GM19468 (cell line): Measurements from ENCODE around the gene NASP.
A peak's percentile ranks its signal among the peaks of the same experiment; 100 is the strongest.
"Not testable (repeated sequence)": the region's sequence is repeated elsewhere in the genome, so short reads cannot be mapped to it uniquely, and the experiment has no call there.

ENCODE experiments used
- ATAC-seq: cut with Tn5 transposase; IDR thresholded peaks from one replicate; pipeline ENCODE4 v1.9.1; 2021; ENCODE audit warnings: mild to moderate bottlenecking, moderate library complexity, moderate number of reproducible peaks; ENCODE audit not compliant: unreplicated experiment; ENCODE audit errors: extremely low read depth

NASP gene

DNA sequence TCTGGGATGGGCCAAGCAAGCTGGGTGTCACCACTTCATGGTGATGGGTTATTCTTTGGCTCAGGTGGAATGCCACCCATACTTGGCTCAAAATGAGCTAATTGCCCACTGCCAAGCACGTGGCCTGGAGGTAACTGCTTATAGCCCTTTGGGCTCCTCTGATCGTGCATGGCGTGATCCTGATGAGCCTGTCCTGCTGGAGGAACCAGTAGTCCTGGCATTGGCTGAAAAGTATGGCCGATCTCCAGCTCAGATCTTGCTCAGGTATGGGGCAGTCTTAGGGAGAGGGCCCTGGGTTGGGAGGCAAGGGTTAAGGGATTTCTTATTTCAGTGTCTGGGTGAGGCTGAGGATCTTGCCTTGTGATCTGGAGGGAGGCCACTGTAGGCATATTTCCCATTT is 15.4 kb upstream of the NASP start:
- no peak for ATAC-seq

DNA sequence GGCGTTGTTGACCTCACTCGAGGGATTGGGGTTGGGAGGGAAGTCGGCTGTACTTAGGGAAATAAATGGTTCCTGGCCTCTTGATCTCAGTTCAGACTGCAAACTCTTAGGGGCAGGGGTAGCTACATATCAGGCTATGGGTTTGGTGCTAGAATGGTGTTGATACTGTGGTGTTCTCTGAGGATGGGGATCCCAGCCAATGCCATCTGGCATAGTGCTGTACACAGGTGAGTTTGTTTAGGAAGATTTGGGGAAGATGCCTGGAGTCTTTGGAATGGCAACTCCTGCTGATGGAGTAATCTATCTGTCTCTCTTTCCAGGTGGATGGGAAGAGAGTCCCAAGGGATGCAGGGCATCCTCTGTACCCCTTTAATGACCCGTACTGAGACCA is 14.3 kb upstream of the NASP start:
- no peak for ATAC-seq

DNA sequence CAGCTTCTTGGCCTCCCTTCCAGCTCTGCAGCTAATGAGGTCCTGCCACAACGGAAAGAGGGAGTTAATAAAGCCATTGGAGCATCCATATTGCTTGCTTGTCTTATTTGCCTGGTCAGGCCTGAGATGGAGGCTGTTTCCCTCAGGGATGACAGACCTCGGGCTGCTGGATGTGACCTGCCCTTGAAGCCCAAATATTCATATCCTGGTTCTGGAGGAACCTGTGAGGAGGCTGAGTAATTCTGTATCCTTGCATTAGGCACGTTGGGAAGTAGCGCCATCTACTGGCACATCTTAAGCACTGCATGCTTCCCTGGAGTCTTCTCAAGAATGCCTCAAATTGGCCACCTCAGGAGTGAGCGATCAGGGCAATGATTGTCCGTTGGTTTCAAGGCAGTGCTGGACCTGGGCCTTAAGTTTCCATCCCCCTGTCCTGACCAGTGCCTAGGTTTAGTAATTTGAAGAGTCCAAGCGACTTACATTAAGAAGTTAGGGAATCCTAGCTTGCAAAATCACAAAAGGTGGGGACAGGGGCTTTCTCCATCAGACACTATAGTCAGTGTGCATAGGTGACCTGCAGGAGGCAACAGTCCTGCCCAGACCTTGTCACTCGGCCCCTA is 13.8 kb upstream of the NASP start:
- ATAC-seq: no peak

DNA sequence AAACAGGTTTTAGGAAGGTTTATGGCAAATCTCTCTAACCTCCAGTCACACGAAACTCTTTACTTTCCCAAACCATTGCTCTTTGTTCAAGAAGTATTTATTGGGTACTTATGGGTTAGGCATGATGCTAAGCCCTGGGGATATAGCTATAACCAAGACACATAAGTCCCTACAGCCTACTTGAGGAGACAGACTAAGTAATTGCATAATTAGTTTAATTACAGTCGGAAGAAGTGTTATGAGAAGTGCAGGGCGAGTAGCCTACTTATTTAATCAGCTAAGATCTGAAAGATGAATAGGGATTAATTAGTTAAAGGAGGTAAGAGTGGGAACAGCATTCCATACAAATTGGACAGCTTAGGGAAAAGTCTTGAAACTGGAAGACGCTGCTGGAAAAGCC is 13.2 kb upstream of the NASP start:
- ATAC-seq: no peak

DNA sequence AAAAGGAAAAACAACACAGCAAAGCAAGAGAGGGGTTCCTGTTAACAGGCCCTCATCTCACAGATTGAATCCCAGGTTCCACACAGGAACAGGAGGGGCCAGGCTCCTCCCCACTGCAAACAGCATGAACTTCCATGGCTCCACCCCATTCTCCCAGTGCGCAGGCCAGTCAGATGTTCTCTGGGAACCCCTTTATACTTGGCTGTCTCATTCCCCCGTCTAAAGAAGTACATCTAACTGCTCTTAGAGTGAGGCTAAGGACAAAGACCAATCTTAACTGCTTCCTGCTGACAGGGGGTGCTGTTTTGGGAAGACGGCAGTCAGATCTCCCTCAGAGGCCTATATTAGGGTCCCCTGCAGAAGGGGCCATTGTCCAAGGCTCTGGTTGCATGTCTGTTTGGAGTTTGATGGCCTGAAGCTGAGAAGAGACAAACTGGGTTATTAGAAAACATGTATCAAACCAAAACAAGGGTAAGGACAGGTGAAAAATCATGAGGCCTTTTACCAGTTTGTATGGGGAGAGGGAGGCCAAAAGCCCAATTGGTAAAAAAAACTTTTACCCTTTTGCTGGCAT is 10.5 kb upstream of the NASP start:
- no peak for ATAC-seq

DNA sequence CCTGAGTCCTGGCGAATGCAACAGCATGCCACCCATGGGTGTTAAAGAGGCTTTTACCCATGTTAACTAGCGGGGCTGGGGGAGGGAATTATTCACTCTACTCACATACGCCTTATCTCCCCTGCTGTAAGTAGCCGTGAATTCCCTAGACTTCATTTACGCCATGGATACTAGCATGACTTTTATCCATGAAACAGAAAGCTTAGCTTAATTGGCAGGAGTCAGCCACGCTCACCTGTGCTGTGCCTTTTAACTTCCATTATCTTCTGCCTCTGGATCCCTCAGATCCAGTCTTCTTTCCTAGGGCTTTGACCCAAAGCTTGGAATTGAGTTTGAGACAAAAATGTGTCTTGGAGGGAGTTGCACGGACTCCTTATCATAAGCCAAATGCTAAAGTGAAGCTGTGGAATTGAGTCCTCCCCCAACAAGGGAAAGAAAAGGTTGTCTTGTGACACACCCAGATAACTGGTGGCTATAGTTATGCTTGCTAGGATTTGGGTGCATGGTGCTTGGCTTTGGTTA is 9.7 kb upstream of the NASP start:
- no peak for ATAC-seq

DNA sequence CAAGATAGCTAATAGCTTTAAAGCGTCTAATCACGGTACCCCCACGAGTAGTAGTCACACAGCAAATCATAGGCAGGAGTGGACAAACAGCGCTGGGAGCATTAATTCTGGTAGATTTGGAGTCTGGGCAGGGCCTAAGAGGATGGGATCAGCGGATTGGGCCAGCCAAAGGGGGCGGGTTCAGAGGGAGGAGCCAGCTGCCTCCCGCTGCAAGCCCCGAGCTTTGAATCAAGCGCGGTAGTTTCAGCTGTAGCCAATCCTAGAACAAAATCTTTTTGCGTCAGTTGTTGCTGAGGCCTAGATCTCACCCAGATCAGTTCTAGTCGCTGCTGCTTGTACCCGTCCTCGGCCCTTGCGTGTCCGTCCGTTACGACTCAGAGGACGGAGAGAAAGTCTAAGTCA is 576 bp upstream of the NASP start:
- peak; percentile 74 for ATAC-seq

DNA sequence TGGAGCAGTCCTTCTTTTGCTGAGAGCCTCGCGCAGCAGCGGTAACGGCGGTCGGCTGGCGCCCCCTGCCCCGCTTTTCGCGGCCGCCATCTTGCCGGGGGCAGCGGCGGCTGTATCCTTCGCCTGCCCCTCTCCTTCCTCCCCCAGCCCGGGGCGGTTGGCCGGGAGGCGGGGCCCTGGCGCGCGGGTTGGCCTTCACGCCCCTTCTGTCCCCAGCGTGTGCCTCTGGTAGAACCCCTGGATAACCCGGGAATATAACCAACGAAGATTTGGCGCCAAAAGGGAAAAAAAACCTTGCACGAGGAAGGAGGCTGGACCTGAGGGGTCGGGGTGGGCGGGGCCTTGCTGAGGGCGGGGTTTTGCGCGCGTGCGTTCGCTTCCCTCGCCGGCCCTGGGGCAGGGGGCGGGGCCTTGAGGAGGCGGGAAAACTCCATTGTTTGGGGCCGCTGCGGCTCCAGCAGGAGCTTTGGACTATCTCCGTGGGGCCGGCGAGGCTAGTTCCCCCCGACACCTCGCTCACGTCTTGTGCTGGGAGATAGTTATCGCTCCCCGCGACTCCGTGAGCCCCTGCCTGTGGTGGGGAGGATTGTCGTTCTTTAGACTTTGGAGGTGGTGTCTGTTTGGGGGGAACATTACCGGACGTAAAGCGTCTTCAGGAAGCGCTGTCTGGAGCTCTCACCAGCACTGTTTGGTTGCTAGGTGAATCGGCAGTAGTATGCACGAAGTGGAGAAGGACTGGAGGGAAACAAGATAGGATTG is 689 bp downstream of the NASP start:
- ATAC-seq: peak; percentile 14

DNA sequence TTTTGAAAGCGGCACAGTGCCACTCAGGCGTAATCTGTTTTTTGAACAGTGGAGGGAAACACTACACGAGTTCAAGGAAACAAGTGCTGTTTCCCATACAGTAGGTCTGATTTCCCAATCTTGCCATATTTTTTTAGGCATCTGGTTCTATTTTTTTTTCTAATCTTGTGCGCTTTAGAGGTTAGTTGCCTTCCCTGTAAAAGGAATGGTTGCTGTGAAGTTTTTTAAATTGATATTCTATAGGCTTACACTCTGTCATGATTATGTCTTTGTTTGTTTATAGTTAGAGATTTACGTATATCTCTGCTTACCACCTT is 1.2 kb downstream of the NASP start:
- no peak for ATAC-seq

DNA sequence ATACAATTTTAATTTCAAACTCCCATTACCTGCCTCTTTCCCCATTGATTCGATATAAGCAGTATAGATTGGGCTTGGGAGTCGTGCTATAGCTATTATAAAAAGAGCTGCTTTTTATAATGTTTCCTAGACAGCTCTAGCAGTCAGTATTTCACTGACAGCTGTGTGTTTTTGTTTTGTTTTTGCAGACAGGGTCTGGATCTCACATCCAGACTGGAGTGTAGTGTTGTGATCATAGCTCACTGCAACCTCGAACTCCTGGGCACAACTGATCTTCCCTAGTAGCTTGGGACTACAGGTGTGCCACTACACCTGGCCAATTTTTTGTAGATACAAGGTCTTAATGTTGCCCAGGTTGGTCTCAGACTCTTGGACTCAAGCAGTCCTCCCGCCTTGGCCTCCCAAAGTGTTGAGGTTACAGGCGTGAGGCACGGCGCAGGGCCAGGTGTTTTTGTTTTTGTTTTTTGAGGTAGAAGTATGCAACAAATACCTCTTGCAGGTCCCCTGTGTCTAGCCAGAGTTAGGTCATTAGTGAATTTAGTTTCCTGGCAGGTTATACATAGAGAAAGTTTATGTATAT is 1.7 kb downstream of the NASP start:
- ATAC-seq: no peak

DNA sequence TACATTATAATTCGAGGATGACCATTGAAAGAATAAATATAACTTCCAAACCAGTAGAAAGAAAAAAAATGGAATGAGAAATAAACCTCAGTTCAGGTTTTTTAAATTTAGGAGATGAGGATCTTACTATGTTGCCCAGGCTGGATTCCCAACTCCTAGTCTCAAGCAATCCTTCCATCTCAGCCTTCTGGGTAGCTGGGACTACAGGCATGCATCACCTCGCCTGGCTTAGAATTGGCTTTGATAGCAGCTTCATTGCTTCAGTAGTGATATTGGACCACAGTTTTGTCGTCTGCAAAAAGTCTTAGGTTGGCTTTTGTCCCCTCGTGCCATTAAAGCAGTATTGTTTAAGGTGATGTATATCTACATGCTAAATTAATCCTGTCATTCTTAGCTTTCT is 2.9 kb downstream of the NASP start:
- ATAC-seq: no peak

DNA sequence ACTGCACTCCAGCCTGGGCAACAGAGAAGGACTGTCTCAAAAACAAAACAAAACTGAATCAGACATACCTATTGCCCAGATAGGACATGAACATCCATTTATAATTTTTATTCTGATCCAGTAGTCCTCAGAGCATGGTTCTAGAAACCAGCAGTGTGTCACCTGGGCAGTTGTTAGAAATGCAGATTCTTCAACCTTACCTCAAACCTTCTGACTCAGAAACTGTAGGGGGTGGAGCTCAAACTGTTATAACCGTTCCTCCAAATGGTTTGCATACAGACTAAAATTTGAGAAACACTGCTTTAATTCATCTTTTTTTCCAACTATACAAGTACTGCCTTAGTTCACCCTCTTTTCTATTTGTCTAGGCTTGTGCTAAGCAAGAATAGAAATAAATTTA is 6.0 kb downstream of the NASP start:
- no peak for ATAC-seq

DNA sequence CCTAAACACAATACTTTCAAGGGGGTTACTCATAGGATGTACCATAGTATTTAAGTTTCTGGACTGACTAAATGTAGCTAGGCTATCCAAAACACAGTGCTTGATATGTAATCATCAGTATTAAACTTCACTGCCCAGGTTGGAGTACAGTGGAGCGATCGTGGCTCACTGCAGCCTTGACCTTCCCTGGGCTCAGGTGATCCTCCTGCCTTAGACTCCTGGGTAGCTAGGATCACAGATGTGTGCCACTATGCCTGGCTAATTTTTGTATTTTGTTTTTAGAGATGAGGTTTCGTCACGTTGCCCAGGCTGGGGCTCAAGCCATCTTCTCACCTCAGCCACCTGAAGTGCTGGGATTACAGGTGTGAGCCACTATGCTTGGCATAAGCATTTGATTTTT is 10.6 kb downstream of the NASP start:
- ATAC-seq: no peak

DNA sequence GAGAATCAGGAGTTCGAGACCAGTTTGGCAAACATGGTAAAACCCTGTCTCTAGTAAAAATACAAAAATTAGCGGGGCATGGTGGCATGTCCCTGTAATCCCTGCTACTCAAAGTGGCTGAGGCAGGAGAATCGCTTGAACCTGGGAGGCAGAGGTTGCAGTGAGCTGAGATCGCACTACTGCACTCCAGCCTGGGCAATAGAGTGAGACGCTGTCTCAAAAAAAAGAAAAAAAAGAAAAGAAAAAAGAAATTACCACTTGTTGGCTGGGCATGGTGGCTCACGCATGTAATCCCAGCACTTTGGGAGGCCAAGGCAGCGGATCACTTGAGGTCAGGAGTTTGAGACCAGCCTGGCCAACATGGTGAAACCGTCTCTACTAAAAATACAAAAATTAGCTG is 12.9 kb downstream of the NASP start:
- ATAC-seq: not testable (repeated sequence)

DNA sequence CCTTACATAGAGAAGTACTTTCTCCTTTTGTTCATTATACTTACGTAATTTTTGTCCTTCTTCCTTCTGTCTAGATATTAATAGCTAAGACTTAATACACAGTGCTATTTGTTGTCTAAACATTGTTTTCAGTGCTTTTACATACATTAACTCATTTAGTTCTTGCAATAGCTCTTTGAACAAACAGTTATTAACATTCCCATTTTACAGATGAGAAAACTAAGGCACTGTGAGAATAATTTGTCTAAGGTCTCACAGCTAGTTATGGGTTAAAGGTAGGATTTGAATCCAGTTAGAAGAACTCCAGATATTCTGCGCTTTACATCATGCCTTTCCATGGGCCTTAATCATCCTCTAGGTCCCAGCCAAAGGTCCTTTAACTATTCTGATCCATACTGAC is 20.4 kb downstream of the NASP start:
- ATAC-seq: no peak

DNA sequence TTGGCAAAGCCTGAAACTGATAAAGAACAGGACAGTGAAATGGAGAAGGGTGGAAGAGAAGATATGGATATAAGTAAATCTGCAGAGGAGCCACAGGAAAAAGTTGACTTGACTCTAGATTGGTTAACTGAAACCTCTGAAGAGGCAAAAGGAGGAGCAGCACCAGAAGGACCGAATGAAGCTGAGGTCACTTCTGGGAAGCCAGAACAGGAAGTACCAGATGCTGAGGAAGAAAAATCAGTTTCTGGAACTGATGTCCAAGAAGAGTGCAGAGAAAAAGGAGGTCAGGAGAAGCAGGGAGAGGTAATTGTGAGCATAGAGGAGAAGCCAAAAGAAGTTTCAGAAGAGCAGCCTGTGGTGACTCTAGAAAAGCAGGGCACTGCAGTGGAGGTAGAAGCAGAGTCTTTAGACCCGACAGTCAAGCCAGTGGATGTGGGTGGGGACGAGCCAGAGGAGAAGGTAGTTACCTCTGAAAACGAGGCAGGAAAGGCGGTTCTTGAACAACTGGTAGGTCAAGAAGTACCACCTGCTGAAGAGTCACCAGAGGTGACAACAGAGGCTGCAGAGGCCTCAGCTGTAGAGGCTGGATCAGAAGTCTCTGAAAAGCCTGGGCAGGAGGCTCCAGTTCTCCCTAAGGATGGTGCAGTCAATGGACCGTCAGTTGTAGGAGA is 23.7 kb downstream of the NASP start:
- no peak for ATAC-seq

DNA sequence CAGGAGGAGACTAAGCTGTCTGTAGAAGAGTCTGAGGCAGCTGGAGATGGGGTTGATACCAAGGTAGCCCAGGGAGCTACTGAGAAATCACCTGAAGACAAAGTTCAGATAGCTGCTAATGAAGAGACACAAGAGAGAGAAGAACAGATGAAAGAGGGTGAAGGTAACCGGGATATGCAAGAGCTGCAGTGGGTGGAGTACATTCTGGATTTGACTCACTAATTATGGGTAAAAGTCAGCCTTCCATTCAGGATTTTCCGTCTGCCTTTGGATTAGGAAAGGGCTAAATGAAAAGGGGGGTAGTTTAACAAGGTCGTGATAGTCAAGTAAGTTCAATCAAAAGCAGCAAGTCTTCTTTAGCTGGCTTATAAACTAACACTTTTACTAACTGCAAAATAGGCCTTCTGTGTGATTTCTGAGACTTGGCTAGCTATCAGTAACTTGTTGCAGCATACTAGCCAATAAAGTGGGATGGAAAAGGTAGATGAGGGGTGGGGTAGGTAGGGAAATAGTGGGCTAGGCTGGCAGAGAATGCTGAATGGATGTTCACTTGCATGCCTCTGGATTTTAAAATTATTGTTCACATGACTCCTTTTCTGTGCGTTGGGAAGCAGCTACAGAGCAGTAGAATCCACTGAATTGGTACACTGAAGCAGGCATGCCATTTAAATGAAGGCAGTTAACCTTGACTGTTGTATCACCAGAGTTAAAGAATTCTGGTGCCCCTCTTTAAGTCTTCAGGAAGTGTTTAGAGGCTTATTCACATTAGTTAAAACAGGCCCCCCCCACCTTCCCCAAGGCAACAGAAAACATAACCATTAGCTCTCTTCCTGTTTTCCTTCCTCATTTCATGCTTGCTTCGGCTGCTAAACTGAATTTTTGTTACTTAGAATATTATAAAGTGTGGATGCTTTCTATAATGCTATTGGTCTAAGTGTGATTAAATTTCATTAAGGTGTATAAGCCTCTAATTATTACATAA is 24.6 kb downstream of the NASP start:
- ATAC-seq: no peak

DNA sequence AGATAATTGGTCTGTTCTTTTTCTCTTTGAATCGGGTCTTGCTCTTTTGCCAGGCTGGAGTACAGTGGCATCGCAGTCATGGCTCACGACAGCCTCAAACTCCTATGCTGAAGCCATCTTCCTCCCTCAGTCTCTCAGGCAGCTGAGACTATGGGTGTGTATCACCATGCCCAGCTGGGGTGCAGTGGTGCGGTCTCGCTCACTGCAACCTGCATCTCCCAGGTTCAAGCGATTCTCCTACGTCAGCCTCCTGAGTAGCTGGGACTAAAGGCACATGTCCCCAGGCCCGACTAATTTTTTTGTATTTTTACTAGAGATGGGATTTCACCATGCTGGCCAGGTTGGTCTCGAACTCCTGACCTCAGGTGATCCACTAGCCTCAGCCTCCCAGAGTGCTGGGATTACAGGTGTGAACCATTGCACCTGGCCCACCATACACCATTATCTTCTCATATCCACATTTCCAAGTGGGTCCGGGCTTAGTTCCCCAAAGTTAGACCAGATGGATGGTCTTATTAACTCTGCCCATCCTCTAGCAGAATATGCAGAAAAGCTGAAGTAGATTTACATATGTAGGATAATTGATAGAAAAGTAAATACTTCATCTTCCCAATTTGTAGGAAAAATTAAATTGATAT is 26.9 kb downstream of the NASP start:
- no peak for ATAC-seq

DNA sequence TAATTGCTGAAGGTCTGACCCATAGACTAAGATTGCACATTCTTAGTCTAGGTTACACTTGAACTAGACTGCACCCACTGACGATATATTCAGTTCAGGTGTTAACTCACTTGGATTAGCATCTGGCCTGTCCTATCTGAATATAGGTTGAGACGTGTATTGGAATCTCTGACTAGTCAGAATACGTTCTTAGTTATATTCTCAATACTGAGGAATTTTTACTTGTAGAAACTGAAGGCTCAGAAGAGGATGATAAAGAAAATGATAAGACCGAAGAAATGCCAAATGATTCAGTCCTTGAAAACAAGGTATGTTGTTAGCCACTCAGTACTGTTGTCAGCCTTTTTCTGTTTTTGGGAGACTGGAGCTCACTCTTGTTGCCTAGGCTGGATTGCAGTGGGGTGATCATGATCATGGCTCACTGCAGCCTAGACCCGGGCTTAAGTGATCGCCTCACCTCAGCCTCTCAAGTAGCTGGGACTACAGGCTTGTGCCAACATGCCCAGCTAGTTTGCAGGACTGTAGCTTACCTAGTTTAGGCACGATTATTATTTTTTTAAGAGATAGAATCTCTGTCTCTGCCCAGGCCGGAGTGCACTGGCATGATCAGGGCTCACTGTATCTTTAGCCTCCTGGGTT is 29.2 kb downstream of the NASP start:
- no peak for ATAC-seq
